Measurements from ENCODE around the gene LSM14B.
"Not testable (repeated sequence)": the region's sequence is repeated elsewhere in the genome, so short reads cannot be mapped to it uniquely, and the experiment has no call there.

LSM14B gene

GRCh38 chr20:62114894-62115293, 7.4 kb upstream of the LSM14B start:
- no peak for FAIRE-seq

GRCh38 chr20:62115800-62116407, 6.4 kb upstream of the LSM14B start:
- FAIRE-seq = not testable (repeated sequence)

GRCh38 chr20:62116558-62117361, 5.5 kb upstream of the LSM14B start:
- FAIRE-seq = no peak

GRCh38 chr20:62117362-62117646, 5.0 kb upstream of the LSM14B start:
- FAIRE-seq = no peak

GRCh38 chr20:62117658-62118057, 4.6 kb upstream of the LSM14B start:
- FAIRE-seq = no peak

GRCh38 chr20:62118113-62119043, 3.9 kb upstream of the LSM14B start:
- FAIRE-seq = no peak

GRCh38 chr20:62119115-62119514, 3.2 kb upstream of the LSM14B start:
- no peak for FAIRE-seq

GRCh38 chr20:62119591-62120364, 2.5 kb upstream of the LSM14B start:
- FAIRE-seq = no peak

GRCh38 chr20:62120365-62120762, 1.9 kb upstream of the LSM14B start:
- no peak for FAIRE-seq

GRCh38 chr20:62120990-62121775, 1.1 kb upstream of the LSM14B start:
- FAIRE-seq = no peak

- no peak for FAIRE-seq
Observed at GRCh38 chr20:62122654-62123449, 577 bp downstream of the LSM14B start.

GRCh38 chr20:62123450-62124118, 1.3 kb downstream of the LSM14B start:
- no peak for FAIRE-seq

GRCh38 chr20:62126141-62126540, 3.9 kb downstream of the LSM14B start:
- FAIRE-seq = no peak

- FAIRE-seq = no peak
Observed at GRCh38 chr20:62127799-62128198, 5.5 kb downstream of the LSM14B start.

- no peak for FAIRE-seq
Observed at GRCh38 chr20:62128502-62128901, 6.2 kb downstream of the LSM14B start.

GRCh38 chr20:62129731-62130531, 7.7 kb downstream of the LSM14B start:
- no peak for FAIRE-seq

- FAIRE-seq = no peak
Observed at GRCh38 chr20:62131560-62132320, 9.5 kb downstream of the LSM14B start.

GRCh38 chr20:62132421-62132820, 10.1 kb downstream of the LSM14B start:
- FAIRE-seq = no peak
